DOHH2 (cell line): ENCODE measurements around the gene TEX48.

ENCODE experiments used
- H3F3A ChIP-seq: fragments of 200-600 bp; sonication (generic), shearing (Covaris generic); 2 replicates; pipeline ENCODE4 v1.6.0; 2016; ENCODE audit warnings: antibody characterized with exemption, mild to moderate bottlenecking; ENCODE audit not compliant: control insufficient read depth, insufficient read depth
- H3K27ac ChIP-seq: fragments of 200-600 bp; sonication (generic); 2 replicates; pipeline ENCODE4 v1.5.1; 2014; ENCODE audit warnings: low read depth, mild to moderate bottlenecking, low read length, moderate library complexity
- H3K27me3 ChIP-seq: fragments of 200-600 bp; sonication (generic); 2 replicates; pipeline ENCODE4 v1.6.1; 2014; ENCODE audit warnings: mild to moderate bottlenecking, low read length, mixed read lengths; ENCODE audit not compliant: control insufficient read depth
- H3K36me3 ChIP-seq: fragments of 200-600 bp; sonication (generic); 2 replicates; pipeline ENCODE4 v1.6.1; 2014; ENCODE audit warnings: mild to moderate bottlenecking, low read length, moderate library complexity, mixed read lengths; ENCODE audit not compliant: control insufficient read depth
- H3K4me1 ChIP-seq: fragments of 200-600 bp; sonication (generic); 2 replicates; pipeline ENCODE4 v1.6.1; 2014; ENCODE audit warnings: mild to moderate bottlenecking, low read length, mixed read lengths; ENCODE audit not compliant: control insufficient read depth
- H3K4me2 ChIP-seq: fragments of 200-600 bp; sonication (generic); 2 replicates; pipeline ENCODE4 v1.6.0; 2014; ENCODE audit warnings: mild to moderate bottlenecking, low read length, moderate library complexity
- H3K4me3 ChIP-seq: fragments of 200-600 bp; sonication (generic); 2 replicates; pipeline ENCODE4 v1.5.1; 2014; ENCODE audit warnings: mild to moderate bottlenecking, low read length, mixed read lengths
- H3K79me2 ChIP-seq: fragments of 200-600 bp; sonication (generic); 2 replicates; pipeline ENCODE4 v1.6.1; 2014; ENCODE audit warnings: mild to moderate bottlenecking, low read length, mixed read lengths; ENCODE audit not compliant: control insufficient read depth
- H3K9me2 ChIP-seq: fragments of 200-600 bp; sonication (generic); replicated peaks from 2 replicates; pipeline ENCODE4 v1.6.1; 2014; ENCODE audit warnings: mild to moderate bottlenecking, low read length, mixed read lengths; ENCODE audit not compliant: control insufficient read depth
- H3K9me3 ChIP-seq: fragments of 200-600 bp; sonication (generic); 2 replicates; pipeline ENCODE4 v1.6.1; 2014; ENCODE audit warnings: antibody characterized with exemption, low read length, mixed read lengths; ENCODE audit not compliant: control insufficient read depth, insufficient read depth
- H4K20me1 ChIP-seq: fragments of 200-600 bp; sonication (generic); 2 replicates; pipeline ENCODE4 v1.6.0; 2014; ENCODE audit warnings: low read depth, mild to moderate bottlenecking, antibody characterized with exemption, low read length, moderate library complexity; ENCODE audit not compliant: control insufficient read depth, insufficient read depth
- EZH2phosphoT487 ChIP-seq: fragments of 200-600 bp; sonication (generic); IDR thresholded peaks from 2 replicates; pipeline ENCODE4 v1.6.1; 2017; ENCODE audit warnings: borderline replicate concordance, mild to moderate bottlenecking, antibody characterized with exemption, low read length, moderate library complexity, mixed read lengths
- TF ChIP-seq, protein P1 (sequence below): fragments of 200-600 bp; sonication (generic); IDR thresholded peaks from one replicate; pipeline ENCODE4 v1.5.1; 2014; ENCODE audit warnings: antibody characterized with exemption, mild to moderate bottlenecking, low read depth, low read length; ENCODE audit not compliant: poor library complexity, severe bottlenecking

Gene TEX48, protein sequence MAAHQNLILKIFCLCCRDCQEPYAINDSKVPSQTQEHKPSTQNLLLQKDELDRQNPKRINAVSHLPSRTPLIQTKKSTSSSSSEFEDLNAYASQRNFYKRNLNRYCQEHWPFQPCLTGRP

DNA sequence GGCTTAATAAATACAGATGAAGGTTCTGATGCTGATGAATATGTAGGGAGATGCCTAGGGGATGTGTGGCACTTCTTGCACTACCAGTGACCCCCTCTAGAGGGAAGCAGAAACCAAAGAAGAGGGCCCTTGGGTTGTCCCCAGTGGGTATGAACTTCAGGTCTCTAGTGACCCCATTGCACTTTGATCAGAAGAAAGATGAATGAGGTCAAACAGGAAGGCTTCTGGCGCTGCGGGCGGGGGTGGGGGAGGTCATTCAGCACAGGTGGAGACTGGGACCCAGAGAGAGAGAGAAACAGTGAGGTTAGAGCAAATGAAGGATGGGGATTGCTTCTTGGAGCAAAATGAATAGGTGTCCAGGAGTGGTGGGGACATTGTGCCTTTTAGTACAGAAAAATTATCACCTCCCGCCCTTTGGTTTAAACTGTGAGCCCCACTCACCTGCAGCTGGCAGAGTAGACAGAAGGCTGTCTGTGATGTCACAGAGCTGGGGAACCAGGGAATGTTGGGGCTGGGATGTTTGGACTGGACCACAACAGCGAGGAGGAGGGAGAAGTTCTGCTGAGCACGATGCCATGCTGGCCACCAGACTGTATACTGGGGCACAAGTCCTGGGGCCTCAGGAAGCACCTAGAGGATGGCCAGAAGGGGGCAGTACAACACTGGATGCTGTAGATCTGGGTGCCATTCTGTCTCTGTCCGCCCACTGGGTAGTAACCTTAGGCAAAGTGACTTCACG lies at the start of gene TEX48:
TEX48 (minus strand) TSS at position 599 of the 739 bp plus-strand sequence. CDS start 10,469 bp downstream, outside the sequence.
- H3K4me2 ChIP-seq, result peak within 1 kb of the TSS; percentile 46
- no peaks in the 10 kb centered on the region for H3K9me2 ChIP-seq
- no peaks in the 10 kb centered on the region for H3K9me3 ChIP-seq
- TF ChIP-seq, protein P1, sequence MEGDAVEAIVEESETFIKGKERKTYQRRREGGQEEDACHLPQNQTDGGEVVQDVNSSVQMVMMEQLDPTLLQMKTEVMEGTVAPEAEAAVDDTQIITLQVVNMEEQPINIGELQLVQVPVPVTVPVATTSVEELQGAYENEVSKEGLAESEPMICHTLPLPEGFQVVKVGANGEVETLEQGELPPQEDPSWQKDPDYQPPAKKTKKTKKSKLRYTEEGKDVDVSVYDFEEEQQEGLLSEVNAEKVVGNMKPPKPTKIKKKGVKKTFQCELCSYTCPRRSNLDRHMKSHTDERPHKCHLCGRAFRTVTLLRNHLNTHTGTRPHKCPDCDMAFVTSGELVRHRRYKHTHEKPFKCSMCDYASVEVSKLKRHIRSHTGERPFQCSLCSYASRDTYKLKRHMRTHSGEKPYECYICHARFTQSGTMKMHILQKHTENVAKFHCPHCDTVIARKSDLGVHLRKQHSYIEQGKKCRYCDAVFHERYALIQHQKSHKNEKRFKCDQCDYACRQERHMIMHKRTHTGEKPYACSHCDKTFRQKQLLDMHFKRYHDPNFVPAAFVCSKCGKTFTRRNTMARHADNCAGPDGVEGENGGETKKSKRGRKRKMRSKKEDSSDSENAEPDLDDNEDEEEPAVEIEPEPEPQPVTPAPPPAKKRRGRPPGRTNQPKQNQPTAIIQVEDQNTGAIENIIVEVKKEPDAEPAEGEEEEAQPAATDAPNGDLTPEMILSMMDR, result peak; percentile 73
- no peak for TF ChIP-seq EZH2phosphoT487
- no peaks in the 10 kb centered on the region for H3K79me2 ChIP-seq
- peaks cover 5% of the 10 kb centered on the region for H3K4me1 ChIP-seq
- peak within 1 kb of the TSS; percentile 33; the same call in 1 of the 2 replicates for H3K4me3 ChIP-seq
- no peaks in the 10 kb centered on the region for H4K20me1 ChIP-seq
- H3K36me3 ChIP-seq, result no peaks in the 10 kb centered on the region
- no peaks in the 10 kb centered on the region for H3F3A ChIP-seq
- no peak within 1 kb of the TSS for H3K27ac ChIP-seq
- H3K27me3 ChIP-seq, result peaks cover 22% of the 10 kb centered on the region

DNA sequence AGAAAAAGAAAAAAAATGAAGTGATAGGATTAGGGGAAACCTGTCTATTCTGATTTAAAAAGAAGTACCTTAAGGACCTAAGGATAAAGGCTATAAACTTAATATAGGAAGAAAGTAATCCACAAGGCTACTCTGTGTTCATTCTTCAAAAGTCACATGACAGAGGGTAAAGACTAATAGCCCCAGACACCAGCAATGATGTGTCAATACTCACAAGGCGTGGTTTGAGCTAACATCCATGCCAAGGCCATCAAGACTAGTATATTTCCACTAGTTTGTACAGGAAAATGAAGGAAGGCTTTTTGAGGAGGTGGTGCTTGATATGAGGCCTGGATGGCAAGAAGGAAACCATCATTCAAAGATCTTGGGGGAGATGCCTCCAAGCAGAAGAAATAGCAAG lies 49.7 kb upstream of the TEX48 start:
- Histone ChIP-seq H4K20me1 (no peaks in the 10 kb centered on the region), H3K9me3 (no peaks in the 10 kb centered on the region; the same call in 1 of the 2 replicates), H3K4me3 (no peak overlapping the region), H3K4me2 (no peak overlapping the region), H3K9me2 (no peaks in the 10 kb centered on the region), H3F3A (no peaks in the 10 kb centered on the region), H3K79me2 (no peaks in the 10 kb centered on the region), H3K27ac (no peak overlapping the region), H3K27me3 (no peaks in the 10 kb centered on the region), H3K4me1 (peaks cover 2% of the 10 kb centered on the region), H3K36me3 (no peaks in the 10 kb centered on the region)
- TF ChIP-seq EZH2phosphoT487, result no peak
- TF ChIP-seq, protein P1, result no peak

DNA sequence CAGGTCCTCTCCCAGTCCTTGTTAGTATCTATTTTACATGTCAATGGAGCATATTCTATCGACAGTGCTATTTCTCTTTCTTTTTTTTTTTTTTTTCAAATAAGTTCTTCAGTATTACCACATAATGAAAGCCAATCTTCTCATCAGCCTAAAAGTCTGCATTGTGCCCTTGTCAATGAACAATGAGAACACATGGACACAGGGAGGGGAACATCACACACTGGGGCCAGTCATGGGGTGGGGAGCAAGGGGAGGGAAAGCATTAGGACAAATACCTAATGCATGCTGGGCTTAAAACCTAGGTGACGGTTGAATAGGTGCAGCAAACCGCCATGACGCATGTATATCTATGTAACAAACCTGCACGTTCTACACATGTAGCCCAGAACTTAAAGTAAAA lies 47.7 kb upstream of the TEX48 start:
- H3K27ac ChIP-seq, result no peak overlapping the region
- no peak for TF ChIP-seq EZH2phosphoT487
- TF ChIP-seq, protein P1, result no peak

More for the DNA sequence above, 47.7 kb upstream of the TEX48 start:
- peaks cover 22% of the 10 kb centered on the region for H3K4me1 ChIP-seq
- no peak overlapping the region for H3K4me3 ChIP-seq
- no peaks in the 10 kb centered on the region for H3F3A ChIP-seq
- no peaks in the 10 kb centered on the region for H3K9me2 ChIP-seq
- H3K79me2 ChIP-seq, result no peaks in the 10 kb centered on the region
- H3K27me3 ChIP-seq, result no peaks in the 10 kb centered on the region
- no peak overlapping the region for H3K4me2 ChIP-seq
- no peaks in the 10 kb centered on the region; the same call in 1 of the 2 replicates for H3K9me3 ChIP-seq
- no peaks in the 10 kb centered on the region for H3K36me3 ChIP-seq
- H4K20me1 ChIP-seq, result no peaks in the 10 kb centered on the region
